HG02571 (cell line): ENCODE data around the gene MAP4K5.

Experiments used
- ATAC-seq: cut with Tn5 transposase; IDR thresholded peaks from one replicate; pipeline ENCODE4 v1.9.1; 2021; ENCODE audit warnings: mild to moderate bottlenecking, moderate library complexity; ENCODE audit not compliant: unreplicated experiment

MAP4K5 gene

GRCh38 chr14:50373959-50374358 is 158.4 kb downstream of the MAP4K5 start:
- no peak for ATAC-seq

- ATAC-seq = no peak
These were observed 160.8 kb downstream of the MAP4K5 start for GRCh38 chr14:50371546-50371945.
